ENCODE measurements around the gene SETD2.

DNA sequence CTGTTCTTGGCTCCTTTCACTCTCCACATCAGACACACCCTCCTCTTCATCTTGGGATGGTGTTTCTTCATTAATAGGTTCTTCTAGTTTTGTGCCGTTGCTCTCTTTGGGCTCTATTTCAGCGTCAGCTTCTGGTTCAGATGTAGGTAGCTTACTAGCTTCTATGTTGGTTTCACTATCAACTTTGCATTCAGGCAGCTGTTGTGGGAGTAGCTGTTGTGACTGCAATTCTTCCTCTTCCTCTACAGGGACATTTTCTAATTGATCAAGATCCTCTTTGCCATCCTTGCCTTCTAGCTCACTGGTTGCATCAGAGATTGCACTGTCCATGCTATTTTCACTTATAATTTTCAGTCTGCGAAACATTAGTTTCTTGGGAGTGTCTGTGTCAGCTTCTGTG lies 80.1 kb downstream of the SETD2 start:
- TF ChIP-seq CTCF (IDR thresholded peaks at IDR 0.05) (no peak), POLR2AphosphoS5 (IDR thresholded peaks at IDR 0.05) (no peak)

Data from stomach (tissue), 4 donors.